ENCODE data around the gene GMEB2. TPM values are rescaled to one million over a fixed set of nuclear protein-coding genes. Genes with fewer than 3 reads are reported as not detected.

Gene GMEB2
- polyA plus RNA-seq, 3 donors, result 6.9 to 9.6 (median 7.5) TPM

DNA sequence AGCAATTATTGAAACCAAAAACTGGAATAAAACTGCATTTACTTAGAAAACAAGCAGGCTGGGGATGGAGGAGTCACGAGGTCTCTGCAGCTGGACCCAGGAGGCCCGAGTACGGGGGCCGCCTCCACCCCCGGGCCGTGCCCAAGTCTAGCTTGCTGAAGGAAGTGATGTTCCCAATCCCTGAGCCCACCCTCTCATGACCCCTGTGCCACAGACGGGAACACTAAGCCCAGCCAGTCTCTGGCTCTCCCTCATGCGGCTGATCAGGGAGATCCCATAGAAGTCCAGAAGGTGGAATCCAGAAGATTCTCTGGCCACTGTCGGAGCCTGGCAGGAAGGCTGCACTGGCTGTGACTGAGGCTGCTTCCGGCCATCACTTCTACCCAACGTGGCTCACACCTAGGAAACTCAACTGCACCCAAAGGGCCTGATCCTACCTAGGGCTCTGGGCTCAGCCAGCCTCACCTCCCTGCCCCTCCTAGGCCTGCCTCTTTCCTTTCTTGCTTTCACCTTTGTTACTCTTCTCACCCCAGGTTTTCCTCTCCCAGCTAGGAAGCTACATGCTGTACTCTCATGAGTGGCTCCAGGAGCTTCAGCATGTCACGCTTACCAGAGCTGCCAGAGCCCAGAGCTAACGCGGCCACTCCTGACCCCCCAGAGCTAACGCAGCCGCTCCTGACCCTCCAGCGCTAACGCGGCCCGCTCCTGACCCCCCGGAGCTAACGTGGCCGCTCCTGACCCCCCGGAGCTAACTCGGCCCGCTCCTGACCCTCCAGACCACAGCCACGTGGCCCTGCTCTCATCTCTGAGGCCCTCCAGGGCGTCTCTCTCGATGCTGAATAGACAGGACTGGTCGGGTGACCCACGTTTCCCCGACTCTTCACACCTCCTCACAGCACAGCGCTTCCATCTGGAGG lies 28.2 kb downstream of the GMEB2 start:
- 90 to 92% (median 92%) methylated on average over 31 to 33 of the region's 33 CpGs for WGBS, 3 donors
- H3K27ac ChIP-seq (ENCODE audit: low read depth, low read length), result no peak overlapping the region

- H3K27ac ChIP-seq (ENCODE audit: low read depth, low read length), result no peak overlapping the region
- 86 to 93% (median 92%) methylated on average over 23 of the region's 23 CpGs for WGBS, 3 donors
These were observed 29.0 kb downstream of the GMEB2 start for GRCh38 chr20:63597651-63598478.

DNA sequence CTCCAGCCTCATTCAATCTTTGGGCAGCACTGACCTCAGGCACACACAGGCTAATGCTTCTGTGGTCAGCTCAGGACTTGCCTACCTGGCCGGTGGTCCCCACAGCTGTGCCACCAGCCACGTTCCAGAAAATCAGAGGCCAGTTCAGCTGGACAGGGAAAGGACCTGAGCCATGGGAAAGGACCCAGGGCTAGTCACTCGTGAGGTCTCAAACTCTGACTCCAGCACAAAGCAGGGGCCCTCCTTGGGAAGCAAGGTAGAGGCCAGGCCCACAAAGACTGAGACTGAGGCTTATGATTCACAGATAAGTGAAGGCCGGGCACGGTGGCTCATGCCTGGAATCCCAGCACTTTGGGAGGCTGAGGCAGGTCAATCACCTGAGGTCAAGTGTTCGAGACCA lies 30.5 kb downstream of the GMEB2 start:
- H3K27ac ChIP-seq (ENCODE audit: low read depth, low read length), result no peak overlapping the region
- WGBS, 3 donors, result 91 to 94% (median 94%) methylated on average over 6 of the region's 6 CpGs

- no peak overlapping the region for H3K27ac ChIP-seq (ENCODE audit: low read depth, low read length)
- WGBS, 3 donors, result 94 to 95% (median 94%) methylated on average over 28 to 30 of the region's 30 CpGs
These were observed 31.3 kb downstream of the GMEB2 start for GRCh38 chr20:63595416-63596127.

GRCh38 chr20:63594043-63594561 lies 32.8 kb downstream of the GMEB2 start:
- no peak overlapping the region for H3K27ac ChIP-seq (ENCODE audit: low read depth, low read length)
- WGBS, 3 donors, result 70 to 87% (median 72%) methylated on average over 10 of the region's 10 CpGs

- no peak overlapping the region for H3K27ac ChIP-seq (ENCODE audit: low read depth, low read length)
- WGBS, 3 donors, result 94 to 97% (median 96%) methylated on average over 13 of the region's 13 CpGs
These were observed 34.2 kb downstream of the GMEB2 start for GRCh38 chr20:63592661-63593060.

DNA sequence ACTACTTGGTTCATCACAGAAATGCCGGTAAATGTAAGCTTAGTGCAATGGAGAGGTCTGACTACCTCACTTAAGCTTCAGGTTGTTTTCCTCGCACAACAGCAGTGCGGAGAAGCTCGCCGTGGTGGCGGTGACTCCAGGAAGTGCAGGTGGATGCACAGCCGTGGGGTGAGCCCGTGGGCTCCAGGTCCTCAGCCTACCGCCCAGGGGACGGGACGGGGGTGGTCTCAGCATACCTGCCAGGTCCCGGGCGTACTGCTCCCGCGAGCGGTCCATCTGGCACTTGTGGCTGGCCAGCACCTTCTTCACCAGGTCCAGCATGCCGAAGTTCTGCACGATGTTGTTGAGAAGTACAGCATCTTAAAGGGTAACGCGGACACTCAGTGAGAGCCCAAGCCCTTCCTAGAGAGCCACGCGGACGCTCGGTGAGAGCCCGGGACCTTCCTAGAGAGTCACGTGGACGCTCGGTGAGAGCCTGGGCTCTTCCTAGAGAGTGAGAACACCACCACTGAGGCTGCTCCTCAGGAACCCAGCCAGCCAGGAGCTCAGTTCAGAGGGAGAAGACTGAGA lies 35.0 kb downstream of the GMEB2 start:
- H3K27ac ChIP-seq (ENCODE audit: low read depth, low read length), result no peak overlapping the region
- 94 to 97% (median 95%) methylated on average over 28 of the region's 28 CpGs for WGBS, 3 donors

GRCh38 chr20:63591147-63591533 lies 35.8 kb downstream of the GMEB2 start:
- no peak overlapping the region for H3K27ac ChIP-seq (ENCODE audit: low read depth, low read length)
- WGBS, 3 donors, result 92 to 100% (median 95%) methylated on average over 4 of the region's 4 CpGs

- 92 to 94% (median 93%) methylated on average over 44 to 52 of the region's 52 CpGs for WGBS, 3 donors
- no peak overlapping the region for H3K27ac ChIP-seq (ENCODE audit: low read depth, low read length)
These were observed 36.4 kb downstream of the GMEB2 start for GRCh38 chr20:63590218-63591146.

DNA sequence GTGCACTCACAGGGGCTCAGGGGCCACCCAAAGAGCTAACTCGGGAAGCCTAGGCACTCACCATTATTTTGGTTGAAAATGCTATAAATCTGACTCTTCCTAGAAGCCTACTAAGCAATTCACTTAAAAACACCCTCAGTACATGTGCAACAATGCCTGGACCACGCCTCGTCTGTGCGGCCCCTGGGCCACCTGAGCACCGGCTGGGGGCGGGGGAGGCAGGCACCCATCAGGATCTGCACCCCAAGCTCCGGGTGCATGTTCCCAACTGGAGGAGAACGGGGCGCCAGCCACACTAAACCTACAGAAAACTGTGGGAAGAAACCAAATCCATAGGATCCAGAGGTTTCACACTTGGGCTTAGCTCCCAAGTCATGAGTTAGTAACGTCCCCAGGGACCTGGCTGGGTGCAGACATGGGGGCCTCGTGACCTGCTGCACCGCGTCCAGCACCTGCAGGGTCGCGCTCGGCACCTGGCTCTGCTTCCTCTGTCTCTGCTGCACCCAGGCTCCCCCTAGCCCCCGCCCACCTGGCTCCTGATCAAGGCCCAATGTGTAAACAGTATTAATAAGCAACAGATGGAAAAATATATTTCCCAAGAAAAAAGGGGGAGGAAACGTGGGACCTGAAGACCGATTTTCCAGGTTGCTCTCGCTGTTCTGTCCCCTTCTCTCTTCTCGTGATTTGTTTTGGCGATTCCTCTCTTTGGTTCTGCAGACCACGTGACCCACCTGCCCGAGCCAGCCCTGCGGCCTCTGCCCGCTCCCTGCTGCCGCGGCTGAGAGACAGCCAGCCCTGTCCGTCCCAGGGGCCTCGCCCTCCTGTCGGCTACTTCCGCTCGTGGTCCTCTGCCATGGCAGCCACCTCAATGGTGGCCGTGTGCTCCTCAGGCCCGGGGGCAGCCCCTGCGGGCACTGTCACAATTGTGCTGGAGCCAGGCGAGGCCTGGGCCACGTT lies 37.4 kb downstream of the GMEB2 start:
- 67 to 90% (median 84%) methylated on average over 38 of the region's 38 CpGs for WGBS, 3 donors
- H3K27ac ChIP-seq (ENCODE audit: low read depth, low read length), result no peak overlapping the region

GRCh38 chr20:63588641-63589041 lies 38.3 kb downstream of the GMEB2 start:
- 74 to 93% (median 89%) methylated on average over 10 to 11 of the region's 11 CpGs for WGBS, 3 donors
- no peak overlapping the region for H3K27ac ChIP-seq (ENCODE audit: low read depth, low read length)

DNA sequence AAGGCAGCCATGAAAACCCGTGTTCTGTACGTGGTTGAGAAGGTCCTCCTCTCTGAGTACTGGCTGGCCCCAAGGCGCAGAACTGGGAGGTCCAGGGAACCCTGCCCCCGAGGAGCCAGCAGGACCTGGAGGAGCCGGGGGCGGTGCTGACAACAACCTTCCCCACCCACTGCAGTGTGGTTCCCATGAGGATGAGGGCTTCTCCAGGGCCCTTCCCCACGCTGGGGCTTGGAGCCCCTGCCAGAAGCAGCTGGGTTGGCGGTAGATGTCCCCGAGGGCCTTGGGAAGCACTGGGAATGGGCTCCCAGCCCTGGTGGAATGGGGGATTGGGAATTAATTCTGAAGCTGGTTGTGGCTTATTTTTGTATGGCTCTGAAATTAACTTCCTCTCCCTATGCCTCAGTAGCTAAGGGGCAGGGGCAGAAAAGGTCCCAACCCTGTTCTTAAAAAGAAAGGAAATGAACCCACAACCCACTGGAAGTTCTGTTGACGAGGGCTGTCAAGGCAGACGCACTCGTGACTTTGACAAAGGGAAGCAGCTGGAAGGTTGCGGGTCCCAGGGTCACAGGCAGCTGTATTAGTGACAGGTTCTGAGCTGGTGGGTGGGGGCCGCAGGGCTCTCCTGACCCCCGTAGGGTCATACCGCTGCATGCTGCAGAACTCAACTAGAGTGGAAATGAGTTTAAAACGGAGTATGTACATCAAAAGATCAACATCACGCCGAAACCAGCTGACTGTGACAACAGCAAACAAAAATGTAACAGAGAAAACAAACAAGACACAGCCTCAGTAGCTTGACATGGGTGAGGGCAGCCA lies 38.9 kb downstream of the GMEB2 start:
- no peak overlapping the region for H3K27ac ChIP-seq (ENCODE audit: low read depth, low read length)
- WGBS, 3 donors, result 52 to 71% (median 52%) methylated on average over 19 of the region's 19 CpGs

DNA sequence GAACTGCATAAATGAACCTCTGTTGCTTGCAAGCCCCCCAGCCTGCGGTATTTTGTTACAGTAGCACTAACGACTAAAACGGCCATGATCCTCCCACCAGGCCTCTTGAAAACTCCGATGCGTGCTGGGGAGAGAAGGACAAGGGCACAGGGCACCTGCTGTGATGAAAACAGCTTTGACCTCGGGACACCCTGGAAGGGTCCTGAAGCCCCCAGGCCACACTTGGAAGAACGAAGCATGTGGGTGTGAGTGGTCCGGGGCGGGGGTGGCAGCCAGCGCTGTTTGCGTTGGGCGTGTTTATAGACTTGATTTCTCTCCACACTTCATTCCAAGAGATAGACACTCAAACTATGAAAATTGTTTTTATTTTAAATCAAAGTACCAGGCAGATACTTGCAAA lies 39.6 kb downstream of the GMEB2 start:
- no peak overlapping the region for H3K27ac ChIP-seq (ENCODE audit: low read depth, low read length)
- WGBS, 3 donors, result 92 to 96% (median 94%) methylated on average over 12 of the region's 12 CpGs

DNA sequence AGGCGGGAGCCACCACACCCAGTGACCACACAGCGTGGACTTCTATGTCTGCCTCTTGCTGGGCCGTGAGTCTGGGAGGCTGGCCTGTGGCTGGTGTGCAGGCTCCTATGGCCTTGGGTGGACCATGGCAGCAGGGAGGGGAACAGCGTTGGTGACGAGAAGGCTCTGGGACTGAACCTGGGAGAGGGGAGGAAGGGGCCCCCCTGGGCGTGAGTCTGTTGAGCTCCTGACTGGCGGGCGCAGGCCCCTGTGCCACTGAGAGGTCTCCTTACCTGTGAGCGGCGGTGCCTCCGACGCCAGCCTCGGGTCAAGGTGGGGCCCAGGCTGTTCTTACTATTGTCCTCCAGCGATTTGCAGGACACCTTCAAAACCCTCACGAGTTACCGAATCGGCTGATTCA lies 40.1 kb downstream of the GMEB2 start:
- WGBS, 3 donors, result 89 to 93% (median 92%) methylated on average over 16 to 17 of the region's 17 CpGs
- H3K27ac ChIP-seq (ENCODE audit: low read depth, low read length), result no peak overlapping the region

Data from adipose tissue (tissue), 3 donors.